NK-92 (cell line): ENCODE measurements around the gene GFRA3.
"Not testable (repeated sequence)": the region's sequence is repeated elsewhere in the genome, so short reads cannot be mapped to it uniquely, and the experiment has no call there.

ENCODE experiments used
- DNase-seq: peaks from one replicate; lab custom pipeline; 2025; ENCODE audit not compliant: unreplicated experiment; lab: John Stamatoyannopoulos, UW

Gene GFRA3

DNA sequence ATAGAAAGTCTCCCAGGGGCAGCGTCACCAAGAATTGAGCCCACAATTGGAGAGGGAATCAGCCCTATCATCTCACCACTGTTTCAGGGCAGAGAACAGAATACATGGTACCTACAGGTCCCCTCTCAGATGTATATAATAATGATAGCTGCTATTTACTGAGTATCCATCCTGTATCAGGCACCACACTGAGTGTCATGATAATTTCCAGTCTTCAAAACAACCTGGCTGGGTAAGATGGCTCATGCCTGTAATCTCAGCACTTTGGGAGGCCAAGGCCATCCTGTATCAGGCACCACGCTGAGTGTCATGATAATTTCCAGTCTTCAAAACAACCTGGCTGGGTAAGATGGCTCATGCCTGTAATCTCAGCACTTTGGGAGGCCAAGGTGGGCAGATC, 26.6 kb downstream of the GFRA3 start:
- not testable (repeated sequence) for DNase-seq

DNA sequence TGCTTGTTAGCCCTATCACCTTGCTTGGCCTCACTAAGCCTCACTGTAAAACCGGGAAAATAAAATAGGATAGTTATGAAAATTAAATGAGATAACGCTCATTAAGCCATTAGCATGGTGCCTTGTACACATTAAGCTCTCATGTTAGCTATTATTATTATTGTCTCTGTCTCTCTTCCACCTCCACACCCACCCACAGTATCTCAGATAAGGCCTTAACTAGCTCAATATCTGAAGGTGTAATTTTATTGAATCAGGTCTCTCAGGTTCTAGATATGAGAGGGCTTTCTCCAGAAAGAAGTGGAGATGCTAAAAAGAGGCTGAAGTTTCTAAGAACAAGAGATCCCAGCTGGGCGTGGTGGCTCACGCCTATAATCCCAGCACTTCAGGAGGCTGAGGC, 27.6 kb downstream of the GFRA3 start:
- no peak for DNase-seq

DNA sequence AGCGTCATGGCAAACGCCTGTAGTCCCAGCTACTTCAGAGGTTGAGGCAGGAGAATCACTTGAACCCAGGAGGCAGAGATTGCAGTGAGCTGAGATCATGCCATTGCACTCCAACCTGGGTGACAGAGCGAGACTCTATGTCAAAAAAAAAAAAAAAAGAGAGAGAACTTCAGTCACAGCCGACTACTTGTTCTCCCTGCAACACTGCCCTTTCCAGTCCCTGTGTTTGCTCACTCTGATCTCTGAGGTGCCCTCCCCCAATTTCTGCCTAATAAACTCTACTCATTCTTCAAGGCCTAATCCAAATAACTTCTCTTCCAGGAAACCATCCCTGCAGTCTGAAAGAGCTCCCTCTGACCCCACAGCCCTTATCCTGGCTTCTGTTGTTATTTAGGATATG, 28.1 kb downstream of the GFRA3 start:
- no peak for DNase-seq

DNA sequence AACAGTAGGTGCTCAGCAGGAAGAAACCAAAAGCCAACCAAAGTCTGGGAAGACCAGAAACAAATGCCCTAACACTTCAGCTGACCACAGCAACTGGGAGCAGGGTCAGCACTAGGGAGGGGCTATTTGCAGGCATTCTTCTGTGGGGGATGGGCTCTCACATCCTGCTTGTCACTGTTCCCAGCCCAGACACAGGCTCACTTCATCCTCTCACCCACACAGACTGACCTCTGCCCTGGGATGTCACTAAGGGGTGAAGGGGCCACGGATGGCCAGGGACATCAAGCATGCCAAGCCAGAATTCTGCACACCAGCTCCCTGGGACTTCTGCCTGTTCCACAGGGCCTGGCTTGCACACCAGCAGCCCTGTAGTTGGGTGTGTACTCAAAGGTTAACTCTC, 28.7 kb downstream of the GFRA3 start:
- DNase-seq, result no peak

DNA sequence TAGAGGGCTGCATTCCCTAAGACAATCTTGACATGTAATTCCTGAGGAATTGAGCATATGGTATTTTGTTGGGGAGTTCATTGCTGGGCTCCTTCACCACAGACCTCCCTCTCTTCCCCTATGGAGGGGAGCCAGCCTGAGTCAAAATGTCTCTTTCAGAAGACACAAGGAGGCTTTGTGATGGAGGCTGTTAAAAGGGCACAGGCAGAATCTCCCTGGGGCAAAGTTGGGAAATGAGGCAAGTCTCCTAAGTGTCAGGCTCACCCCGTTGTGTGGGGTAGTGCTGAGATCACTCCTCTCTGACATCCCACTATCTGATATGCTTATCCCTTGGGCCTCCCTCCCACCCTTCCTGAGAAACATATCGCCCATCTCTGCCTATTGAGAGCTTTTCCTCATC, 30.6 kb downstream of the GFRA3 start:
- DNase-seq, result no peak

DNA sequence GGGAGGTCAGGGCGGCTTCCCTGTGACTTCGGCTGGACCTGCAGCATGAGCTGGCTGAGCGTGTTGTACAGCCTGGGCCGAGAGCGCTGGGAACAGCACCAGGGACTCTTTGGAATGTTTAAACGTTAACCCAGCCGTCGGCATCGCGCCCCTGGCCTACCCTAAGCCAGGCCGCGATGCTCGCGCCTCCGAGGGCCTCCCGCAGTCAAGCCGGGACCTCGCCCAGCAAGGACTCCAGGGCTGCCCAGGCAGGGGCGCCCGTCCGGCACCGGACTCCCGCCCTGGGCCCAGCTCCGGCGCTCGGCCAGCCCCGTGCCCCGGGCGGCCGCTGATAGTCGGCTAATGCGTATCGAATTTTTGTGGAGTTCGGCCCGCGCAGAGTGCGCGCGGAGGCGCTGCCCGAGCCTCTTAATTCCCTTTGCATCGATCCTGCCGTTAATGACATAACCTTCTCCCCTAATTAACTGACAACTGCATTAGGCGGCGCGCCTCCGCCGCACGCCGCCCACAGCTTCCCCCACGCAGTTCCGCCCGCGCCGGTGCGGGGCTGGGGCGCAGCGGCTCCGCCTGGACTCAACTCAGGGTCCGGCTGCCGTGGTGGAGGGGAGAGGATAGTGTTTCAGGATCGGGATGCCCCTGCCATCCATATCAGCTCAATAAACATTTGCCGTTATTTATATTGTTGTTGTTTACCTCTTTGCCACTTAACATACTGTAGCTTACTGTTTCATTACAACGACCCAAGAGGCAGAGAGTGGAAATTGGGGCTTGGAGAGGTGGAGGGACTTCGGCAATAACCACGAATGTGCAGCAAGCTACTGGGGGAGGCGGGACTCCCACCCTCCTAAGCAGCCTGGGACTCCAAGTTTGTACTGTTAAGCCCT, 32.5 kb downstream of the GFRA3 start:
- DNase-seq, result no peak

DNA sequence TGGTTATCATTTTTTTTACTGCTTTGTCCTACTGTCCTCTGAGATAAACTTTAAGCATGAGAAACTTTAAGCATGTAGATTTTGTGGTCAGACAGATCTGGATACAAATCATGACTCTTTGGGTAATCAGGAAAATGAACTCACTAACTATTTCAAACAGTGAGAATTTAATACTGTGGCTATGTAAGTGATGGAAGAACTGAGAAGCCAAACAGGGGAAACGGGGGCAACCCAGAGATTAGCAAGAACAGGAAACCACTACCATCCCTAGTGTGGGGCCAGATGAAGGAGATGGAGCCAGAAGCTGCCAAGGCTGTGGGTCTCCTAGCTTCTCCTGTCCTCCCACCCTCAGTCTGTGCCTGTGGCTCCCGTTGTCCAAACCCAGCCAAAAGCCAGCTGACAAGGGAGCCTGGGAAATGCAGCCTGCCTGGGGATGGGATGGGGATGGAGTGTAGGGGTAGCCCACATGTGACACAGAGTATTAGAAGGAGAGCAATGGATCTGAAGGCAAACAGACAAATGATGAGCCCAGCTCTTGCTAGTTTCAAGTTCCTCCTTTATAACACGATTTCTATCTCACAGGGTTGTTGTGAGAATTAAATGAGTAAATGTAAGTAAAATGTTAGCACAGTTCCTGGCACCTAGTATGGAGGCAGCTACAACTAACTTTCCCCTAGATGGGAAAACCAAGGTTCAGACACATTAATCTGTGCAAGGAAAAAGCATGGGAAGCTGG, 33.6 kb downstream of the GFRA3 start:
- no peak for DNase-seq

DNA sequence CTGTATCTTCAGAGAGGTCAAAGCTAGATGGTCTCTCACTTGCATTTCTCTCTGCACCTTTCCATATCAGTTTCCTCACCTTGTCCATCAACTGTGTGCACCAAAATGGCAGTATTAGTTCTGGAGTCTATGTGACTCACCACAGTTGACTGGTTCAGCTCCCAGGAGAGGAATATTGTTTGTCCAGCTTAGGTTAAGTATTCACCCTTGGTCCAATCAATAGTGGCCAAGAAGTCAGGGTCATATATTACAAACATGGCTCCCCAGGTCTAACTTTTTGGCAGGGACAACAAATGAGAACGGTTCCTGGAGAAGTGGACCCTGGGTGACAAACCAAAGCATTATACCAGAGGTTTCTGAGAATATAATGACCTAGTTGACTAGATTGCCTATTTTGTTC, 36.4 kb downstream of the GFRA3 start:
- DNase-seq, result no peak

DNA sequence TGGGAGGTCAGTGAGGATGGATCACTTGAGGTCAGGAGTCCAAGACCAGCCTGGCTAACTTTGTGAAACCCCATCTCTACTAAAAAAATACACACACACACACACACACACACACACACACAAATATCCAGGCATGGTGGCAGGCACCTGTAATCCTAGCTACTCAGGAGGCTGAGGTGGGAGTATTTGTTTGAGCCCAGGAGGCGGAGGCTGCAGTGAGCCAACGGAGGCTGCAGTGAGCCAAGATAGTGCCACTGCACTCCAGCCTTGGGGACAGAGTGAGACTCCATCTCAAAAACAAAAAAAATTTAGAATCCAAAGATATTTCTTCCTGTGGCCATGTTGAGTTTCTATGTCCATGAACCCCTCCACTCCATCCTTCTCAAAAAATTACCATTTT, 39.8 kb downstream of the GFRA3 start:
- DNase-seq, result no peak

DNA sequence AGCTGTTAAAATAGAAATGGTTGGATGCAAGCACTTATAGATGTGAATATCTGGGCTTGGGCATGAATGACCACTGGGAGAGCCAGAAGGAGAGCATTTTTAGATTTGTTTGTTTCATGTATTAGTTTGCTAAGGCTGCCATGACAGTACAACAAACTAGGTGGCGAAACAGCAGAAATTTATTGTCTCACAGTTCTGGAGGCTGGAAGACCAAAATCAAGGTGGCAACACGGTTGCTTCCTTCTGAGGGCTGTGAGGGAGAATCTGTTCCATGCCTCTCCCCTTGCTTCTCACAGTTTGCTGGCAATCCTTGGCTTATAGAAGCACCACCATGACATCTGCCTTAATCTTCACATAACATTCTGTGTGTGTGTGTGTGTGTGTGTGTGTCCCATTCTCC, 41.1 kb downstream of the GFRA3 start:
- DNase-seq, result no peak

DNA sequence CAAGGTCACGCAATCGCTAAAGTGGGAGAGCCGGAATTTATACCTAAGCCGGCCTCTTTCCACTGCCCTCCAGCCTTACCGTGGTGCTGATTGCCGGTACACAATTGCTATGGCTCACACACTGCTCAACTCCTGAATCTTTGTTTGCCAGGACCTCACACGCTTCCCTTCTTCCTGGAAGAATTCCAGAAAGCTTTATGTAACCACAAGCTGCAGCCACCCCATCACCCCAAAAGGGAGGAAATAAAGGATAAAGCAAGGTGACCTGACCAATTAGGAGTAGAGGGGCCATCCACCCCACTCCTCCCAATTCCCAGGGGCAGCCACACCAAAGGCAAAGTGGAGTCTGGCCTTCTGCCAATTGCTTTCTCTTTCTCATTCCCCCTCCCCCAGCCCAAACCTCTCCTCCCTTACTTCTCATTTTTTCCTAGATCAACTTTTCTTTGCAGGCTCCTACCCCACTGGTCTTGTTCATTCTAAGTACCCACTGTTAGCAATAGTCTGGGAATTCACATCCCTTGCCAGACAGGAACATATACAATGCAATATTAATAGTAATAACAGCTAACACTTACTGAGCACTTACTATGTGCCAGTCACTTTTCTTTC, 43.3 kb downstream of the GFRA3 start:
- no peak for DNase-seq

DNA sequence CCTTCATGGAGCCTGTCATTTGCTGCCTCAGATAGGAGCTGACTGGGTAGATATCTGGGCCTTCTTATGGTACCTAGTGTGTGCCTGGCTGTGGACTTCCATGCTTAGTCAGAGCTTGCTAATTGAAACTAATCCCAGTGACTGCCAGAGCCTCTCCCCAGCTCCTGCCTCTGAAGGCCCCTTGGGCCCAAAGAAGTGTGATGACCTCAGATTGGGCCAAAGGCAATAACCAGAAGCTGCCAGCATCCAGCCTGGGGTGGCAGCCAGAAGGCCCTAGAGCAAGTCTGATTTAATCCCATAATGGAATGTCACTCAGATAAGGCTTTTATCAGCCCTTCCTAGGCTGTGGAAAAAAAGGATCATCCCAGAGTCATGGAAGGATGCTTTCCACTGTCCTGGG, 44.2 kb downstream of the GFRA3 start:
- DNase-seq, result no peak

DNA sequence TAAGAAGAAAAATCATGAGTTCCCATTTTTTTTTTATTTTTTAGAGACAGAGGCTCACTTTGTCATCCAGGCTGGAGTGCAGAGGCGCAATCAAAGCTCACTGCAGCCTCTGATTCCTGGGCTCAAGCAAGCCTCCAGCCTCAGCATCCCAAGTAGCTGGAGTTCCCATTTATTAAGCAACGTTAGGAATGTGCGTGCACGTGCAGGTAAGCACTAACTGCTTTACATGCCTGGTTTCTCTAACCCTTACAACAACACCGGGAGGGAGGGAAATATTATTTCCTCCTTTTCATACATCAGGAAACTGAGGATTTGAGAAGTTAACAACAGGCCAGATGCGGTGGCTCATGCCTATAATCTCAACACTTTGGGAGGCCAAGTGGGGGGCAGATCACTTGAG, 45.0 kb downstream of the GFRA3 start:
- no peak for DNase-seq

DNA sequence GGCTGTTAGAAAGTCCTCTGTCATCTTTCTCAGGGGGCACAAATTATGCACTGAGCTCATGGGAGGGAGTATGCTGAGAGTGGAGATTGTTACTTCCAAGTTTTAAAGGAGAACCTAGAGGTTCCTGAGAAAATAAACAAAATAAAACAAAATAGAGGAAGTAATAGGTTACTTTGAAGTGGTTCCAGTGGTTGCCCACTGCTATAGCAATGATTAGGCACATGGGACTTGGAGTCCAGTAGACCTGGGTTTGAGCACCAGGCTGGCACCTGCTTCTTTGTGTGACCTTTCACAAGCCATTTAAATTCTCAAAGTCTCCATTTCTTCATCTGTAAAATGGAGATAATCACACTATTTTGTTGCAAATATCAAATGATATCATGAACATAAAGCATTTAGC, 47.5 kb downstream of the GFRA3 start:
- DNase-seq, result no peak

DNA sequence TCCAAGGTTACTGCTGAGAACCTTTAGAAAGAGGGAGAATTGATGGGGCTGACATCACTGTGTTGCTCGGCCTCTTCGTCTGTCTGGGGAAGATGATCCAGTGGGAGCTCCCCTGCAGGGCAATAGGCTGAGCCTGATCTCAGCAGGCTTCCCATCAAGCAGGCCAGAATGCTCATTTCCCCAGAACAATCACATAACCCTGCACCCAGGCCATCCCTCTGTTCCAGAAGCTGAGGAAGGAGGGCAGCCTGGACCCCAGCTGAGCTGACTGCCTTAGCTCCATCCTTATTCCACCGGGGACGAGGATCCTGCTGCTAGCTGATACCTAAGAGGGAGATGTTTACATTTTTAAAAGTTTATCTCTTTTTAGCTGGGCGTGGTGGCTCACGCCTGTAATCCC, 49.7 kb downstream of the GFRA3 start:
- DNase-seq, result no peak

DNA sequence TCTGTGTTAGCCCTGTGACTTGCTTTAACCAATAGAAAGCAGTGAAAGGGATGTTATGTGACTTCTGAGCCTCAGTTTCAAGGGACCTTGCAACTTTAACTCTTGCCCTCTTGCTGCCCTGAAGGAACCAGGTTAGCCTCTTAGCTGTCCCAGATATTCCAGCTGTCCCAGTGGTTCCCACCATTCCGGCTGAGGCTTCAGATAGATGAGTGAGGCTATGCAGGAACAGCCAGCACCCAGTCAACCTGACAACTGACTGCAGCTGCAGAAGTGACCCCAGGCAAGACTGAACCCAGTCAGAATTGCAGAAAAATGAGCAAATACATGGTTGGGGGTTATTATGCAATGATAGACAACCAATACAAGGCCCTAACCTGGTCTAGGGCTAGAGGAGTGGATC, 50.9 kb downstream of the GFRA3 start:
- no peak for DNase-seq

DNA sequence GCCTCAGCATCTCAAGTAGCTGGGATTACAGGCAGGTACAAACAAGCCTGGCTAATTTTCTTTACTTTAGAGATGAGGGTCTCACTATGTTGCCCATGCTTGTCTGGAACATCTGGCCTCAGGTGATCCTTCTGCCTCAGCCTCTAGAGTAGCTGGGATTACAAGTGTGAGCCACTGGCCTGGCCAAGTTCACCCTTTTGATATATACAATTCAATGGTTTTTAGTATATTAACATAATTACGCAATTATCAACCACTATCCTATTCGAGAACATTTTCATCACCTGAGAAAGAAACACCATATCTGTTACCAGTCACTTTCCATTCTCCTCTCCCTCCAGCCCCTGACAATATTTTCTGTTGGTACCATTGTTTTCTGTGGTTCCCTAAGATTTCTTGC, 57.6 kb downstream of the GFRA3 start:
- DNase-seq, result no peak

DNA sequence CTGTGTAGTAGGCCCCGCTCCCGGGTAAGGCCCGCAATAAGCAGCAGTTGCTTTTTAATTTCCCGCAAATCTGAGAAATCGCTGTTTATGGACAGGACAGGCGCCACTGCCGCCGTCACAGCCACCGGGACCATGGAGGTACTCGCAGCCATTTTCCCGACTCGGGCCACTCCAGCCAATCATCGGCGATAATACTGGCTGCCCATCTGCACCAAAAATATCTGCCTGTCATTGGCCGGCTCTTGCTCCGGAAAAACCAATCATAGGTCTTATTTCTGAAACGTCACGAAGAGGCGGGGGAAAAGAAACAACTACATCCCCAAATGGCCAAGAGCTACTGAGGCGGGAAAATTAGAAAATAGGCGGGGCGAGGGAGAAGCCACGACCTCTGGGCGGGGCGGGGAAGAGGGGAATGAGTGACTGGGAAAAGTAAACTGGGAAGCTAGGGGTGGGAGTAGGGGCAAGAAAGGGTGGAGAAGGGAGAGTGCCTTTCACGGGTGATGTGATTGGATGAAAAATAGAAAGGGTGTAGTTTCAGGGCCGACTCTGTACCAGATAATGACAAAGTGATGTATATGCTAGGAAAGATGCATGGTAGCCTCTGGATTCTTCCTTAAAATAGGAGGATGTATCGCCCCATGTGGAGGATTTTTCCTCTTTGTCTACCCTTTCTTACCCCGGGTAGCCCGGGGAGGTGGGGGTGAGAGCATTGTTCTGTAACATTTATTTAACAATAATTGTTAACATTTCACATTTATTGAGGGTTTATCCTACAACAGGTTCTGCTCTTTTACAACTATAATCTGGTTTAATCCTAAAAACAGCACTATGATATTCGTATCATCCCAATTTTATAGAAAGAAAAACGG, 61.0 kb downstream of the GFRA3 start, which contains the start of gene CDC23:
CDC23 (minus strand) TSS at position 163 of the 869 bp plus-strand sequence; CDS start at position 152, 11 bp downstream.
- DNase-seq, result peak; percentile 58

DNA sequence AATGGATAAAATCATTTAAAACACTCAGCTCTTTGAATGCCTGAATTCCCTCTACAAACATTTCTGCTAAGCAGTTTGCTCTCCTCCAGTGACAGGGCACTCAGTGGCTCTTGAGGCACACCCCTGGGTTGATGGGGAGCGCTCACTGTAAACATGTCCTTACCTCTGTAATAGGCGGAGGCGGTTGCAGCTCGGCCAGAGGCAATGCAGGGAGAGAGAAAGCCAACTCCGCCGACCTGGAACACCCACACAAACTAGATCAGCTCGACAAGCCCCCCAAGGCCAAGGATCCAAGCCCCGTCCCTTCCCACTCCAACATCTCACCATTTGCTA, 61.6 kb downstream of the GFRA3 start:
- no peak for DNase-seq

DNA sequence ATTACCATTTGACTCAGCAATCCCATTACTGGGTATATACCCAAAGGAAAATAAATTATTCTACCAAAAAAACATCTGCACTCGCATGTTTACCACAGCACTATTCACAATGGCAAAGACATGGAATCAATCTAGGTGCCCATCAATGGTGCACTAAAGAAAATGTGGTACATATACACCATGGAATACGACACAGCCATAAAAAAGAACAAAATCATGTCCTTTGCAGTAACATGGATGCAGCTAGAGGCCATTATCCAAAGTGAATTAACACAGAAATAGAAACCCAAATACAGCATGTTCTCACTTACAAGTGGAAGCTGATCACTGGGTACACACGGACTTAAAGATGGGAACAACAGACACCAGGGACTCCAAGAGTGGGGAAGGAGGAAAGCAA, 63.4 kb downstream of the GFRA3 start:
- no peak for DNase-seq
